K562 (cell line): ENCODE results near the gene POLR3K. TPM values are rescaled to one million over a fixed set of nuclear protein-coding genes. Genes with fewer than 3 reads are reported as not detected.

Experiments
- ARID2 ChIP-seq: fragments of 450-650 bp; IDR thresholded peaks from 2 replicates; pipeline ENCODE4 v1.6.1; 2017; ENCODE audit warnings: antibody characterized with exemption, mild to moderate bottlenecking
- C11orf30 ChIP-seq: fragments of 450-650 bp; IDR thresholded peaks from 2 replicates; pipeline ENCODE4 v1.6.1; 2016; ENCODE audit warnings: low read depth, mild to moderate bottlenecking
- CCNT2 ChIP-seq: IDR thresholded peaks from 2 replicates; pipeline ENCODE4 v1.6.1; 2011; ENCODE audit warnings: borderline replicate concordance, low read depth, mild to moderate bottlenecking, moderate library complexity, mixed read lengths, low read length; ENCODE audit not compliant: insufficient read length; ENCODE audit errors: extremely low read depth
- CREB3 ChIP-seq: fragments of 450-650 bp; conservative IDR thresholded peaks from 2 replicates; pipeline ENCODE4 v1.6.1; 2016; ENCODE audit warnings: missing genetic modification characterization, low read depth, mild to moderate bottlenecking, missing compliant biosample characterization, moderate library complexity
- ESRRB ChIP-seq: fragments of 250-450 bp; sonication (Bioruptor Pico); IDR thresholded peaks from 2 replicates; pipeline ENCODE4 v1.5.0; 2020; ENCODE audit warnings: mild to moderate bottlenecking, moderate library complexity, borderline replicate concordance
- GTF2E2 ChIP-seq: fragments of 200-800 bp; sonication (Bioruptor generic); IDR thresholded peaks from 2 replicates; pipeline ENCODE4 v1.6.1; 2016; ENCODE audit warnings: missing genetic modification characterization, missing compliant biosample characterization
- MYC ChIP-seq, 2 experiments: fragments of 250-450 bp in 1 of 2; sonication (Bioruptor Pico) in 1 of 2; IDR thresholded peaks; 2 replicates each; pipeline versions ENCODE4 v1.5.1 to v1.6.1; 2012 to 2021; ENCODE audit warnings: low read depth in 2 of 2, borderline replicate concordance in 1 of 2, improper control_type of control experiment in 1 of 2, low read length in 1 of 2, mild to moderate bottlenecking in 1 of 2, moderate library complexity in 1 of 2
- NFIC ChIP-seq: fragments of 450-650 bp; IDR thresholded peaks from 2 replicates; pipeline ENCODE4 v1.6.1; 2017; ENCODE audit warnings: mild to moderate bottlenecking, inconsistent platforms
- POLR2A ChIP-seq: fragments of 450-650 bp; conservative IDR thresholded peaks from 2 replicates; pipeline ENCODE4 v1.6.1; 2016
- RBM39 ChIP-seq: fragments of 200-400 bp; formaldehyde crosslinking; optimal IDR thresholded peaks from 2 replicates; pipeline ENCODE3; 2018; ENCODE audit warnings: low read depth, low read length
- SAP30 ChIP-seq: fragments of 200-600 bp; sonication (generic); IDR thresholded peaks from 2 replicates; pipeline ENCODE4 v1.6.1; 2012; ENCODE audit warnings: borderline replicate concordance, low read depth, mild to moderate bottlenecking, moderate library complexity, low read length, control low read depth, inconsistent platforms; ENCODE audit not compliant: insufficient read depth, poor library complexity, severe bottlenecking
- SMARCA4 ChIP-seq: fragments of 450-650 bp; IDR thresholded peaks from 2 replicates; pipeline ENCODE4 v1.6.1; 2016
- TAF7 ChIP-seq: fragments of 450-650 bp; IDR thresholded peaks from 2 replicates; pipeline ENCODE4 v1.6.1; 2016; ENCODE audit warnings: missing genetic modification characterization, missing compliant biosample characterization
- ZBTB2 ChIP-seq: fragments of 450-650 bp; IDR thresholded peaks from 2 replicates; pipeline ENCODE4 v1.6.1; 2016; ENCODE audit warnings: antibody characterized with exemption
- ZBTB34 ChIP-seq: fragments of 250-450 bp; sonication (Bioruptor Pico); IDR thresholded peaks from 2 replicates; pipeline ENCODE4 v1.8.0; 2021; ENCODE audit warnings: mild to moderate bottlenecking, moderate library complexity
- ZBTB9 ChIP-seq: fragments of 450-650 bp; formaldehyde crosslinking; IDR thresholded peaks from 2 replicates; pipeline ENCODE4 v1.4.0; 2020; ENCODE audit warnings: mild to moderate bottlenecking, moderate library complexity
- ZFP30 ChIP-seq: fragments of 250-450 bp; sonication (Bioruptor Pico); IDR thresholded peaks from 2 replicates; pipeline ENCODE4 v1.8.0; 2022; ENCODE audit warnings: moderate library complexity, mild to moderate bottlenecking, inconsistent platforms, borderline replicate concordance
- ZNF134 ChIP-seq: fragments of 250-450 bp; sonication (Bioruptor Pico); conservative IDR thresholded peaks from 2 replicates; pipeline ENCODE4 v1.4.0; 2020
- ZNF146 ChIP-seq: IDR thresholded peaks from one replicate; pipeline ENCODE4 v1.6.1; 2018; ENCODE audit warnings: missing compliant biosample characterization; ENCODE audit not compliant: unreplicated experiment
- ZNF518B ChIP-seq: fragments of 250-450 bp; sonication (Bioruptor Pico); IDR thresholded peaks from 2 replicates; pipeline ENCODE4 v1.5.0; 2021; ENCODE audit warnings: mild to moderate bottlenecking, moderate library complexity
- polyA plus RNA-seq, 8 experiments: library from polyadenylated mRNA; depleted of rRNA in 4 of 8; stranded (reverse) in 5 of 8; unstranded in 3 of 8; fragments of >200 nt; fragmentation: Nextera tagmentation in 2 of 8; fragmentation: Illumina TruSeq in 1 of 8; extraction: Ambion mirVana in 2 of 8; extraction: Trizol in 1 of 8; gene quantifications; 2 replicates each; pipeline versions ENCODE4 v1.2.1 to v1.2.3, GENCODE V29; 2011 to 2014; ENCODE audit warnings: inconsistent platforms in 1 of 8, missing spikeins in 1 of 8
- total RNA-seq, 7 experiments: library from RNA; depleted of rRNA in 6 of 7; stranded (reverse); fragments of >200 nt in 6 of 7; fragmentation: Illumina TruSeq in 2 of 7; extraction: Trizol in 2 of 7; gene quantifications; 2 replicates each; pipeline versions ENCODE4 v1.2.1 to v1.2.3, GENCODE V29; 2011 to 2021; ENCODE audit warnings: low replicate concordance in 1 of 7

The POLR3K gene
- total and polyA plus RNA-seq, 9 of the 15 experiments (the other 6 are each of a cell fraction or from before 2014, with no cell fraction given): 42.1 to 315 (median 86.7) TPM

GRCh38 chr16:77807-78443 lies 24.5 kb upstream of the POLR3K start, which contains the start of gene MPG (continued):
- TF ChIP-seq ZBTB34 (CRISPR knock-in tag) (no peak), ZBTB9 (CRISPR knock-in tag) (no peak), NFIC (no peak), ZNF134 (CRISPR knock-in tag) (no peak), ESRRB (CRISPR knock-in tag) (no peak), ZNF518B (no peak), RBM39 (no peak), C11orf30 (no peak), GTF2E2 (tag) (no peak), SMARCA4 (no peak), ZFP30 (CRISPR knock-in tag) (no peak), ARID2 (no peak), MYC (IDR thresholded peaks at IDR 0.05; ENCODE audit: low read depth, low read length) (peak; percentile 96), MYC (CRISPR knock-in tag; IDR thresholded peaks at IDR 0.05; ENCODE audit: borderline replicate concordance, low read depth) (no peak), POLR2A (peak; percentile 64), CREB3 (tag) (no peak), CCNT2 (peak; percentile 75), ZBTB2 (no peak), TAF7 (tag) (no peak), ZNF146 (no peak), SAP30 (peak; percentile 41)
